Measurements from ENCODE around the gene RGS12.

RGS12 gene

GRCh38 chr4:3256230-3257102 lies 36.4 kb upstream of the RGS12 start:
- H3K9me3 ChIP-seq (ENCODE audit: control insufficient read depth, insufficient read depth, low read length) = no peaks in the 10 kb centered on the region
- no CpG with 5 or more reads among the region's 21 CpGs for WGBS (ENCODE audit: insufficient coverage, insufficient read length)
- no peak overlapping the region for H3K27ac ChIP-seq (ENCODE audit: low read length)
- H3K4me1 ChIP-seq (ENCODE audit: control insufficient read depth, insufficient read depth, low read length) = no peaks in the 10 kb centered on the region
- H3K4me3 ChIP-seq (ENCODE audit: low read length) = no peak overlapping the region
- H3K27me3 ChIP-seq (ENCODE audit: control insufficient read depth, insufficient read depth, low read length) = no peaks in the 10 kb centered on the region
- no peak for DNase-seq (ENCODE audit: low read depth, low spot score)
- H3K36me3 ChIP-seq (ENCODE audit: control insufficient read depth, insufficient read depth, low read length) = no peaks in the 10 kb centered on the region

GRCh38 chr4:3257103-3257555 lies 35.7 kb upstream of the RGS12 start:
- no peaks in the 10 kb centered on the region for H3K9me3 ChIP-seq (ENCODE audit: control insufficient read depth, insufficient read depth, low read length)
- H3K27me3 ChIP-seq (ENCODE audit: control insufficient read depth, insufficient read depth, low read length) = no peaks in the 10 kb centered on the region
- no peak for DNase-seq (ENCODE audit: low read depth, low spot score)
- WGBS (ENCODE audit: insufficient coverage, insufficient read length) = no CpG with 5 or more reads among the region's 9 CpGs
- no peak overlapping the region for H3K27ac ChIP-seq (ENCODE audit: low read length)
- H3K4me1 ChIP-seq (ENCODE audit: control insufficient read depth, insufficient read depth, low read length) = no peaks in the 10 kb centered on the region
- H3K4me3 ChIP-seq (ENCODE audit: low read length) = no peak overlapping the region
- H3K36me3 ChIP-seq (ENCODE audit: control insufficient read depth, insufficient read depth, low read length) = no peaks in the 10 kb centered on the region

DNA sequence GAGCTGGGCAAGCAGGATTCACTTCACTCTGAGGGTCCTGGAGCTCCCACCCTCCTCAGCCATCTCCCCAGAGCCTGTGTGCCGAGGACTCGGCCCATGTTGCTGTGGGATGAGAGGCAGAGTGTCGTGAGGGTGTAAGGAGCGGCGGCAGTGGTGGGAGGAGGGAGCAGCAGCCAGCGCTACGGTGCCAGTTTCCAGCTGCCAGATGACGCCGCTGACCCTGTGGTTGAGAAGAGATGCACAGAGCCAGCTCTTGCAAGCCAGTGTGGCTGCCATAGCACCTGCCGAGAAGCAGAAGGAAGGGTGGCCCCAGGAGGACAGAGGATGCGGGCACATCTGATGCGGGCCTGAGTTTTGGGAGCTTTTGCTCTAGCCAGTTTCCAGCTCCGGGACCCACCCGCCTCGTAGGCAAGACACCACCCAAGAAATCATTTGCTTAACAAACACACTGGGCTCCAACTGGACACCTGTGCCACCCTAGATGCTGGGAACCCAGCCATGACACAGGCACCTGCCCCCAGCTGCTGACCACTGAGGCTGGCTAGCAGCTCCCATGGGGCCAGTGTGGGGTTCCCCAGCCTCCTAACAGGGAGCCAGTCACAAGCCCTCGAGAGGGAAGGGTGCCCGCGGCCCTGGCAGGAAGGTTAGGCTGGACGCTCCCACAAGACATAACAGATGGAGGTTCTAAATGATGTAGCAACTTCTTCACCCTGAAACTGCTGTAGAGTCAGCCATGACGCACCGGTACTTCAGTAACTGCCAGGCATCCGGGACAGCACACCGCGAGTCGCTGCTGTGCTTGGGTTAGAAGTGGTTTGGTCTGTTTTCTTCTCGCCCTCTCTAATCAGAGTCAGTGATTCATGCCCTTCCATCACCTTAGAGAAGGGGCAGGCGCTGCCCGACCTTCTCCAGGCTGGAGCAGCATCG lies 35.0 kb upstream of the RGS12 start:
- H3K36me3 ChIP-seq (ENCODE audit: control insufficient read depth, insufficient read depth, low read length) = no peaks in the 10 kb centered on the region
- no peaks in the 10 kb centered on the region for H3K27me3 ChIP-seq (ENCODE audit: control insufficient read depth, insufficient read depth, low read length)
- no peak for DNase-seq (ENCODE audit: low read depth, low spot score)
- no peak overlapping the region for H3K4me3 ChIP-seq (ENCODE audit: low read length)
- no CpG with 5 or more reads among the region's 29 CpGs for WGBS (ENCODE audit: insufficient coverage, insufficient read length)
- no peaks in the 10 kb centered on the region for H3K9me3 ChIP-seq (ENCODE audit: control insufficient read depth, insufficient read depth, low read length)
- no peaks in the 10 kb centered on the region for H3K4me1 ChIP-seq (ENCODE audit: control insufficient read depth, insufficient read depth, low read length)
- no peak overlapping the region for H3K27ac ChIP-seq (ENCODE audit: low read length)

- Histone ChIP-seq H3K4me1 (ENCODE audit: control insufficient read depth, insufficient read depth, low read length) (no peaks in the 10 kb centered on the region), H3K27ac (ENCODE audit: low read length) (no peak overlapping the region), H3K9me3 (ENCODE audit: control insufficient read depth, insufficient read depth, low read length) (no peaks in the 10 kb centered on the region), H3K36me3 (ENCODE audit: control insufficient read depth, insufficient read depth, low read length) (no peaks in the 10 kb centered on the region), H3K4me3 (ENCODE audit: low read length) (no peak overlapping the region), H3K27me3 (ENCODE audit: control insufficient read depth, insufficient read depth, low read length) (no peaks in the 10 kb centered on the region)
- no peak for DNase-seq (ENCODE audit: low read depth, low spot score)
- no CpG with 5 or more reads among the region's 35 CpGs for WGBS (ENCODE audit: insufficient coverage, insufficient read length)
These were observed 31.2 kb upstream of the RGS12 start for GRCh38 chr4:3261411-3262207.

DNA sequence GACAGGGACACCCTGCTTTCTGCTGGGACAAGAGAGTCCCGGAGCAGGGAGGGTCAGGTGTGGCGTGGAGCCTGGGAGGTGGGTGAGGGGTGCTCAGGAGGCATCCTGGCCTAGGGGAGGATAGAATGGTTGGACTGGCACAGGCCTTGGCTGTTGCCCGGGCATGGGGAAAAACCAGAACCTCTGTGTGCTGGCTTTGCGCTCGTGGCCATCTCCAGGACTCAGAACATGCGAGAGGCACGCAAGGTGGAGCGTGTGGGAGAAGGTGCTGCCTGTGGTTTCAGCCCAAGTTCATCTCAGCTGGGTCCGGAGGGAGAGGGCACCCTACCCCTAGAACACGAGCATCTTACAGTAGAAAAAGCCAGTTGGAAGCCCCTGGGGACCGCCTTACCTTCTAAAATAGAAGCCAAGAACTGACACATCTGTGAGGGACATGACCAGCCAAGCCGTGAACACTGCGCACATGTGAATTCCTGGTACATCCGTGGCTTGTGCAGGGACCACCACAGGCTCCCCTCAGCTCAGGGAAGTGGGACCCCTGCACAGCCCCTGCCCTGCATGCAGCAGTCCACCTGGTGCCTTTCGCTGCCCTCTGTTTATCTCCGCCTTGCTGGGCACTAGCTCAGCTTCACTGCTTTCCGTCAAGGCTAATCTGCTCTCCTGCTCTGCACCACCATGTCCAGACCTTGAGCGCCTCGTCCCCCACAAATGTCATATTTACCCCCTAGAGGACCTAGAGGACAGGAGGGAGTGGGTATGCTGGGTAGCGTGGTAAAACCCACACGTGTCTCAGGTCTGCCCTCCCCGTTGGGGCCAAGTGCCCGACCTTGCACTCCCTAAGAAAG lies 30.4 kb upstream of the RGS12 start:
- Histone ChIP-seq H3K36me3 (ENCODE audit: control insufficient read depth, insufficient read depth, low read length) (no peaks in the 10 kb centered on the region), H3K27me3 (ENCODE audit: control insufficient read depth, insufficient read depth, low read length) (no peaks in the 10 kb centered on the region), H3K4me1 (ENCODE audit: control insufficient read depth, insufficient read depth, low read length) (no peaks in the 10 kb centered on the region), H3K27ac (ENCODE audit: low read length) (no peak overlapping the region), H3K9me3 (ENCODE audit: control insufficient read depth, insufficient read depth, low read length) (no peaks in the 10 kb centered on the region), H3K4me3 (ENCODE audit: low read length) (no peak overlapping the region)
- DNase-seq (ENCODE audit: low read depth, low spot score) = no peak
- WGBS (ENCODE audit: insufficient coverage, insufficient read length) = no CpG with 5 or more reads among the region's 23 CpGs

DNA sequence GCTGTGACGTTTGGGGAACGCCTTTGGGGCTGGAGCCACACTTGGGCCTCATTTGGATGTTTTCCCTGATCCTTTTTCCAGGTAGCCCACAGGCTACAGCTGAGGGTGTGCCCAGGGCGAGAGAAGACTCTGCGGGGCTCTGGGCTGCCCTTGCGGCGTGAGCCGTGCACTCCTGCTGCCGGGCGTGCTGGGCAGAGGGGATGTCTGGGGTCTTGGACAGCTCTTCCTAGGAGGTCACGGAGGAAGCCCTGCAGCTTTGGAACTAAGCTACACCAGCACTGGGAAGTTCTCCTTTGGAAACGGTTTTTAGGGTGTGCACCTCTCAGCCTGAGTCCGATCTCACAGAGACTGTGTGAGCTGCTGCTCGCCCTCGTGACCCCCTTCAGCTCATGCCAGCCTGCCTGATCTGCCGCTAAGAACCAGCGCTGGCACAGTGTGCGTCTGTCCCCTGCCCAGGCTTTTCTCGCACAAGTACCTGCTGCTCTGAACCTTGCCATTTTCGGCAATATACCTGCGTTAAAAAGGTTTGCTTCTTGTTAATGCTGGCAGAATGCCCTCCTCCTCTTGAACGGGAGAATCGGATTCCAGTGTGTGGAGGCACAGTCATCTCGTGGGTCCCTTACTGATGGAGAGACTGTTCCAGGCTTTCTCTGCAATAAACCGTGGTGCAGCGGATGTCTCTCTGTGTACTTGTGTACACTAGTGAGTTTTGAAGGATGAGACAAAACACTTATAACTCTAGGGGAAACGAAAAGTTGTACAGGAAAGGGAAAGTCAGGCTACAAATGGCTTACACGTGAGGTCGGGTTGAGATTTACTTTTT lies 29.6 kb upstream of the RGS12 start:
- H3K4me3 ChIP-seq (ENCODE audit: low read length) = no peak overlapping the region
- no peaks in the 10 kb centered on the region for H3K36me3 ChIP-seq (ENCODE audit: control insufficient read depth, insufficient read depth, low read length)
- no CpG with 5 or more reads among the region's 28 CpGs for WGBS (ENCODE audit: insufficient coverage, insufficient read length)
- no peaks in the 10 kb centered on the region for H3K9me3 ChIP-seq (ENCODE audit: control insufficient read depth, insufficient read depth, low read length)
- no peak for DNase-seq (ENCODE audit: low read depth, low spot score)
- H3K27me3 ChIP-seq (ENCODE audit: control insufficient read depth, insufficient read depth, low read length) = no peaks in the 10 kb centered on the region
- H3K27ac ChIP-seq (ENCODE audit: low read length) = no peak overlapping the region
- peaks cover 1% of the 10 kb centered on the region; the same call in 1 of the 2 replicates for H3K4me1 ChIP-seq (ENCODE audit: control insufficient read depth, insufficient read depth, low read length)

- no CpG with 5 or more reads among the region's 6 CpGs for WGBS (ENCODE audit: insufficient coverage, insufficient read length)
- Histone ChIP-seq H3K4me1 (ENCODE audit: control insufficient read depth, insufficient read depth, low read length) (peaks cover 4% of the 10 kb centered on the region; the same call in 1 of the 2 replicates), H3K27ac (ENCODE audit: low read length) (no peak overlapping the region), H3K4me3 (ENCODE audit: low read length) (no peak overlapping the region), H3K27me3 (ENCODE audit: control insufficient read depth, insufficient read depth, low read length) (no peaks in the 10 kb centered on the region), H3K36me3 (ENCODE audit: control insufficient read depth, insufficient read depth, low read length) (no peaks in the 10 kb centered on the region), H3K9me3 (ENCODE audit: control insufficient read depth, insufficient read depth, low read length) (no peaks in the 10 kb centered on the region)
- no peak for DNase-seq (ENCODE audit: low read depth, low spot score)
These were observed 29.0 kb upstream of the RGS12 start for GRCh38 chr4:3263876-3264193.

- WGBS (ENCODE audit: insufficient coverage, insufficient read length) = no CpG with 5 or more reads among the region's 17 CpGs
- Histone ChIP-seq H3K27me3 (ENCODE audit: control insufficient read depth, insufficient read depth, low read length) (no peaks in the 10 kb centered on the region), H3K4me1 (ENCODE audit: control insufficient read depth, insufficient read depth, low read length) (peaks cover 5% of the 10 kb centered on the region; the same call in 1 of the 2 replicates), H3K9me3 (ENCODE audit: control insufficient read depth, insufficient read depth, low read length) (no peaks in the 10 kb centered on the region), H3K4me3 (ENCODE audit: low read length) (no peak overlapping the region), H3K27ac (ENCODE audit: low read length) (no peak overlapping the region), H3K36me3 (ENCODE audit: control insufficient read depth, insufficient read depth, low read length) (no peaks in the 10 kb centered on the region)
- DNase-seq (ENCODE audit: low read depth, low spot score) = no peak
These were observed 26.7 kb upstream of the RGS12 start for GRCh38 chr4:3266076-3266475.
